ENCODE results near the gene DIAPH3.
"Not testable (repeated sequence)": the region's sequence is repeated elsewhere in the genome, so short reads cannot be mapped to it uniquely, and the experiment has no call there.

Gene DIAPH3

GRCh38 chr13:60163478-60164233 is at the start of gene DIAPH3:
Gene DIAPH3 (minus strand): TSS chr13:60163928. CDS start chr13:60163766, 162 bp downstream.
- peak; percentile 95 for DNase-seq

DNA sequence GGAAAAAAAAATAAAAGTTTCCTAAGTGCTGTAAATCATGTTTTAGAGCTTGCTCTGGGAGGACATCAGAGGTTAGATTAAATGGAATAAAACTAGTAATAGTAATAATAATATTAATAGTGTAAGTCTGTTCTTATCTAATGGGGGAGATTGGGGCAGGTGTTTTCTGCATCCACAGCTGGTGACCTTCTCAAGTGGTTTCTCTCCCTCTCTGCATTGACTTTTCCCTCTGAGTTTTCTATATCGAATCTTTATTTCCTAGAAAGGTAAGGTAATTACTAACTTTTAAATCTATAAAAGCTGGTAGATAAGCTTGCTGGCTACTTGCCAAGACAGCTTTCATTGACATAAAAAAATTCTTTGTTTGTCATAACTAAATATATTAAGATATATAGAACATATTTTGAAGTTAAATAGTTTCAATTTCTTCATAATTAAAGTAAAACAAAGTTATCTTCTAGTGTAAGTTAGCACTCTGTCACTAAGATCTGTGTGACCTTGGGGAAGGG is 49.6 kb upstream of the DIAPH3 start:
- no peak for DNase-seq

DNA sequence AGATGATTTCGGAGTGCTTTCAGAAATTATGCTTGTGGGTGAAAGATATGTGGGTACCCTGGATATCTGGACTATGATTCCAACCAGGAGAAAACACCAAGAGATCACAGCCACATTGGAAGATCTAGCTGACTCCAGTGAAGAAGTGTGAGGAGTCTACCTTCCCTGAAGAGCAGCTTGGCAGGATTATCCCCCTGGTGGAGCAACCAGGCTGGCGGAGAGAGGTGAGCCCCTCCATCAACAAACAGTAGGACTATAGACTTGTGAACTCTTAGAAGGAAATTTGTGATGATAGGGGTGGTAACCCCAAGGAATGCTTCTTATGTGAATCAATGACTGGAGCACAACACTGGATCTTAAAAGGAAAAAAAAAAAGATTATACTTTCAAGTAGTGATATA is 47.8 kb upstream of the DIAPH3 start:
- no peak for DNase-seq

- no peak for DNase-seq
These were observed 47.0 kb upstream of the DIAPH3 start for GRCh38 chr13:60210510-60211330.

DNA sequence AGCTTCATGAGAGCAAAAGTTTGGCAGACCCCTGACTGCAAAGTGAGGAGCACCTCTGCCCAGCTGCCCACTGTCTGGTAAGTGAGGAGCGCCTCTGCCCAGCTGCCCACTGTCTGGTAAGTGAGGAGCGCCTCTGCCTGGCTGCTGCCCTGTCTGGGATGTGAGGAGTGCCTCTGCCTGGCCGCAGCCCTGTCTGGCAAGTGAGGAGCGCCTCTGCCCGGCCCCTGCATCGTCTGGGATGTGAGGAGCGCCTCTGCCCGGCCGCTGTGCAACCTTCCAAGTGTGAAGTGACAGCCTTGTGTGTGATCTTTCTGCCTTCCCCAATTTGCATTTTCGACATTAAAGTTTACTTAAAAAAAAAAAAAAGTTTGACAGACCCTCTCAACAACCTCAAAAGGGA is 41.8 kb upstream of the DIAPH3 start:
- not testable (repeated sequence) for DNase-seq

GRCh38 chr13:60201286-60201685 is 37.6 kb upstream of the DIAPH3 start:
- DNase-seq = no peak

DNA sequence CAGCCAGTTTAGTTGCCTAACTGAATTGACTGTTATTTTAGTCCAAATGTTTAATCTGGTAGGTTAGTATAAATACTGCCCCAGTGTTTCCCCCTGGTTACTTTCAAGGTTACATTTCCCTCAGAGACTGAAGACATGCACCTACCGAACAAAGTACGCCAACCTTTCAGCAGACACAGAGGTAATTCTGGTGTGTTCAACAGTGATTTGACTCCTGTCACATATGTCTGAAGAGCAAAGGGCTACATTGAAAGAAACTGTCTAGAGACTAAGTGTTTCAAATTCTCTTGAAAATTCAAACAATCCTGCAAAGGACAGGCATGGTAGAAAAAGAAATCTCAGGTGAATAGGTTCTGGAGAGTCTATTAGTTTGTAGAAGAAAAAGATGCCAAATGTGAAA is 32.2 kb upstream of the DIAPH3 start:
- not testable (repeated sequence) for DNase-seq

DNA sequence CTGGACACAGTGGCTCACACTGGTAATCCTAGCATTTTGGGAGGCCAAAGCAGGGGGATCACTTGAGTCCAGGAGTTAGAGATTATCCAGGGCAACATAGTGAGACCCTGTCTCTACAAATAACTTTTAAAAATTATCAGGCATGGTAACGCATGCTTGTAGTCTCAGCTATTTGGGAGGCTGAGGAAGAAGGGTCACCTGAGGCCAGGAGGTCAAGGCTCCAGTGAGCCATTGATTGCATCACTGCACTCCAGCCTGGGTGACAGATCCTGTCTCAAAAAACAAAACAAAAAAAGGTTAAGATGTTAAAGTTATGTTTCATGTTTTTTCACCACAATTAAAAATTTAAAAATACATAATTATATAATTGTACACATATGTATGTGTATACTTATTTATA is 19.2 kb upstream of the DIAPH3 start:
- DNase-seq = no peak

- DNase-seq = no peak
These were observed 14.6 kb upstream of the DIAPH3 start for GRCh38 chr13:60178327-60178726.

DNA sequence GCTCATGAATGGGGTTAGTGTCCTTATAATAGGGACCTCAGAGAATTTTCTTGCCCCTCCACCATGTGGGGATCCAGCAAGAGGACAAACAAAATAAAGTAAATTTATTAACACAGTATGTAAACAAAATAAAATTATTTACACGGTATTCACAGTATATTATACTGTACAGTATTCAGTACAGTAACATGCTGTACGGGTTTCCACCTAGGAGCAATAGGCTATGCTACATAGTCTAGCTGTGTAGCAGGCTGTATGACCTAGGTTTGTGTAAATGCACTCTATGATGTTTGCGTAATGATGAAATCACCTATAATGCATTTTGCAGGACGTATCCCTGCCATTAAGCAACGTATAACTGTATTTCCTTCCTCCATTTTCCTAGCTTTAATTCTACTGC is 11.8 kb upstream of the DIAPH3 start:
- DNase-seq = no peak

DNA sequence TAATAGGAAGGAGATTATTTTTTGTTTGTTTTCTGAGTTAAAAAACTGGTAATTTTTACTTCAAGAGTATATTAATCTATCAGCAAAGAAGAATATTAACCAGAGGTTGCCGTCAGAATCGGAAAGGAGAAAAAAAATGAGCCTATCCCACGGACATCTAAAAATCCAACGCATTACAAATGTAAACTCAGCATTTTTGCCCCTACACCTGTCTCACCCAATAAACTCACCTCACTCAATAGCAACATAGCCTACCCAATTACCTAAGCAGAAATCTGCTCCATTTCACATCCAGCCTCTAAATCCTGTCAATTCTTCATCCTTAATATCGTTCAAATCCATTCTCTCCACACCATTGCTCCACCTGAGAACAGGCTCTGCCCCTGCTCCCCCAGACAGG is 10.4 kb upstream of the DIAPH3 start:
- DNase-seq = no peak

- DNase-seq = no peak
These were observed 8.4 kb upstream of the DIAPH3 start for GRCh38 chr13:60172111-60172510.

GRCh38 chr13:60170414-60170813 is 6.7 kb upstream of the DIAPH3 start:
- no peak for DNase-seq

GRCh38 chr13:60169239-60170031 is 5.7 kb upstream of the DIAPH3 start:
- DNase-seq = no peak

DNA sequence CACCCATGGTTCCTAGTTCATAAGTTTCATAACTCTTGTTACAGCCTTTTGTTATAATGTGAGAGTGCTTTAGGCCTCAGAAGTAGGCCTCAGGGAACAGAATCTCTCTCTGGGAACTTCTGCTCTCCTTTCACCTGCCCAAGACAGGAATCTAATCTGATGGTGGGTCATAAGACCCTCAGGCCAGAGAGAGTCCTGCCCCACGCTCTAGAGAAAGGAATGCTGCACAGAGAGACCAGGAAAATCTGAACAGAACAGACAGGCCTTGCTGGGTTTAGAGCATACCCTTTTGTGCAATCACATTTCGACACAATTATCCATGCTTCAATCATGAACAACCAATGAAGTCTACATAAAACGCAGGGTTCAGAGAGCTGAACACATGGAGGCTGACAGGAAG is 3.4 kb upstream of the DIAPH3 start:
- DNase-seq = no peak

GRCh38 chr13:60165391-60166099 is 1.8 kb upstream of the DIAPH3 start:
- DNase-seq = no peak

DNA sequence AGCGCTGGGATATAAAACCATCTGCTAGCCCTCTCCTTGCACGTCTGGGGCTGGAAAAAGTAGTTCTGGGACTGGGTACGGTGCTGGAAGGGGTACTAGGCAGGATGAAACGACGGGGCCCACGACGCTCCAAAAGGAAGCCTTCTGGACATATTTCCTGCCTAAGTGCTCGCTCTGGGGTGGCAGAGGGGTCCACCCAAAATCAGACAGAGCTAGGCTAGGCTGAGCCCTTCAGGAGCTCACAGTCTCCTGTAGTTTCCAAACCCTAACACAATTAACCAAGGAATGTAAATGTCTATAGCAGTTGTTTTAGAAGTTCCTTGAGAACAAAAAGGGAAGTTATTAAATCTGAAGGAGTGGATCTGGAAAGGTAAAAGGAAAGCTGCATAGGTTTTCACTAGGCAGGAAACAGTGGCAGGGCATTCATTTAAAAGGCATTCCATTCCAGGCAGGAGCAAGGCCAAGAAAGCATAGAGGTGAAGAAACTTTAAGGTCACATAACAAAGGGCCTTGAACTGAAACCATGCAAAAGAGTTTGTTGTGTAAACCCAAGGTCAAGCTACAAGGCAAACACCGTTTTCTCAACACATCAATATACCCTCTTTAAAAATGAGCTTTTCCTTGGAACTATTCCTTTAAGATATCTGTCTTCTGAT is 634 bp upstream of the DIAPH3 start:
- no peak for DNase-seq

DNA sequence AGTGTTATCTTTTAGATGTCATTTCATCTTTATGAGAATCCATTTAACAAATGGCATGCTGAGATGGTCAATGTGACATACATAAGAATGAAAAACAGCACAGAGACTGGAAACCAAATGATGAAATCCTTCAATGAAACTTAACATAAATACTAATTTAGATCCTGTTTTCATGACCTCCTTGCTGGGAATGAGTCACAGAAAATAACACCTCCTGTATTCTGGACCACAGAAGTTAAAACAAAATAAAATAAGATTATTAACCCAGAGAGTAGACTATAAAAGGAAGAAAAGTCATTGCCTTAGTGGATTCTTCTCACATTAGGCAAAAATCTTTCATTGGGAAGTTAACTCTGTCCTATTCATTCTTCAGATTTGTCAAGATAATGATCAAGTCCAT is 1.6 kb downstream of the DIAPH3 start:
- no peak for DNase-seq

GRCh38 chr13:60158321-60158801 is 5.4 kb downstream of the DIAPH3 start:
- no peak for DNase-seq

GRCh38 chr13:60155978-60156377 is 7.8 kb downstream of the DIAPH3 start:
- DNase-seq = no peak

DNA sequence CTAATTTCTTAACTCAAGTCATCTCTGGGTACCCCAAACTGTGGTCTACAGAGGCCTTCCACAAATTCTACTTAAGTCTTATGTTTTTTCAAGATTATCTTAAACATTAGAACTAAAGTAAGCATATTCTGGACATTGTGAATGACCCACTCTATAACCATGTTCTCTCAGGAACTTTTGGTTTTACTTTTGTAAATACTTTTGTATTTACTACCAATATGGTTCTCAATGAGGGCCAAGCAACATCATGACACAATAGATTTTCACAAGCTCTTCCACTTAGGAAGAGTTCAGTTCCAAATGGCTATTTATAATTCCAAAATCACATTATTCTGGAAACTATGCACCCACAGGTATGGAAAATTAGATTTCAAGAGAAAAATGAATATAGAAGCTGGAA is 10.8 kb downstream of the DIAPH3 start:
- no peak for DNase-seq

DNA sequence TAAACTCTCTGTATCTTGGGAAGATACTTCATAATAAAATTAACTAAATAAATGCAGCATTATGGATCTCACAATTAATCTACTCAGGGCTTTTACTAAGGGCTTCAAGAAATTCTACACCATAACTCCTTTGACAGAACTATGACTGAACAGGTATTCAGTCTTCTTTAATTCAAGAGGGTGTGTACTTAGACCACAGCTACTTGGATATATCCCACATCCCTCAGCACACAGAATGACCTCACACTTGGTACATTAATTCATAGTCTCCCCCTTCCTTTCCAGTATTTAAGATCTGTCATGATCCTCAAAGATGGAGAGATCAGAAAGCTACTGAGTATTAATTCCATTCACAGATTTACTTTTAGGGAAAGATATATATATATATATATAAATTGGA is 11.6 kb downstream of the DIAPH3 start:
- DNase-seq = no peak
